GM18520 (cell line): ENCODE data around the gene ABCA1.
"Not testable (repeated sequence)": the region's sequence is repeated elsewhere in the genome, so short reads cannot be mapped to it uniquely, and the experiment has no call there.

Source experiments
- ATAC-seq: cut with Tn5 transposase; IDR thresholded peaks from one replicate; pipeline ENCODE4 v1.9.1; 2021; ENCODE audit not compliant: unreplicated experiment

ABCA1 gene

GRCh38 chr9:104944871-104945270 is 16.9 kb upstream of the ABCA1 start:
- no peak for ATAC-seq

GRCh38 chr9:104944356-104944755 is 16.4 kb upstream of the ABCA1 start:
- no peak for ATAC-seq

DNA sequence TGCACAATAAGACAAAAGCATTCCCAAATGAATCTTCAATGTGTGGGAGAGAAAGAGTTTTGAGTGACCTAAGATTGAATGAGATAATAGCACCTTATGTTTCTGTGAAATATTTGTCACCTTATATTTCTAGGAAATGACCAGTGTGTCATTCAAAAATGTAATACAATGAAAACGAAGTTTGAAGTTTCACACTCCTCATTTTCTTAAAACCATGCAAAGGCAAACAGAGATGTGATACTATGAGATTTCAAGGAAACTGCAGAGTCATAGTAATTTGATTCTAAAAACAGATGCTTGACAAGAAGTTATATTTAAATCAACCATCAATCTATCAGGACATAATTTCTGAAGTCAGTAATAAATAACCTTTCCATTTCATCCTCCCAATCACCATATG is 13.6 kb upstream of the ABCA1 start:
- ATAC-seq = no peak

DNA sequence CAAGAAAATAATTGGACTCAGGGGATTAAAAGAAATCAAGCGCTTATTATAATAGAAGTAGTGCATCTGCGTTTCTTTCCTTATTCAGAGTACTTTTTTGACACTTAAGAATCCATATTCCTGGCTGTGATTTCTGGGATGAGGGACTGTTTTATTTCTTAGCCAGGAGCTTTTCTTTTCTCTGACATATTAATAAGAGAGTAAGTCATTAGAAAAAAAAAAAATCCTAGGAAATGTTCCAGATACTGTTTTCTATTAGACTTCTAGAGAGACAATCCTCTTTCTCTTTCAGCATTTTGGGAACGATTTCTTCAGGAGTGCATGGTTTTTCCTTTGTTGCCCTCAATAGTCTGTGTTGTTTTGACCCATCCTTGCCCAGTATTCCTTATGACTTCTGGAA is 8.3 kb upstream of the ABCA1 start:
- ATAC-seq = no peak

- not testable (repeated sequence) for ATAC-seq
Measured at GRCh38 chr9:104935501-104935810, 7.5 kb upstream of the ABCA1 start.

- ATAC-seq = no peak
Measured at GRCh38 chr9:104934691-104935500, 6.9 kb upstream of the ABCA1 start.

DNA sequence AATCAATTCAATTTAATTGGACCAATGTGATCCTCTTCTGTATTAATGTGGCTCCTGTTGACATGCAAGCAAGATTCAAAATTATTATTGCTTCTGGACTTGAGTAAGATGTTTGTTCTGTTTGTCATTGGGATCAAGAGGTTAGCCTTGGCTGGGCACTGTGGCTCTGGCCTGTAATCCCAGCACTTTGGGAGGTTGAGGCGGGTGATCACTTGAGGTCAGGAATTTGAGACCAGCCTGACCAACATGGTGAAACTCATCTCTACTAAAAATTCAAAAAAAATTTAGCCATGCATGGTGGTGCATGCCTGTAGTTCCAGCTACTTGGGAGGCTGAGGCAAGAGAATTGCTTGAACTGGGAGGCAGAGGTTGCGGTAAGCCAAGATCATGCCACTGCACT is 5.1 kb upstream of the ABCA1 start:
- ATAC-seq = not testable (repeated sequence)

GRCh38 chr9:104931256-104931655 is 3.3 kb upstream of the ABCA1 start:
- no peak for ATAC-seq

DNA sequence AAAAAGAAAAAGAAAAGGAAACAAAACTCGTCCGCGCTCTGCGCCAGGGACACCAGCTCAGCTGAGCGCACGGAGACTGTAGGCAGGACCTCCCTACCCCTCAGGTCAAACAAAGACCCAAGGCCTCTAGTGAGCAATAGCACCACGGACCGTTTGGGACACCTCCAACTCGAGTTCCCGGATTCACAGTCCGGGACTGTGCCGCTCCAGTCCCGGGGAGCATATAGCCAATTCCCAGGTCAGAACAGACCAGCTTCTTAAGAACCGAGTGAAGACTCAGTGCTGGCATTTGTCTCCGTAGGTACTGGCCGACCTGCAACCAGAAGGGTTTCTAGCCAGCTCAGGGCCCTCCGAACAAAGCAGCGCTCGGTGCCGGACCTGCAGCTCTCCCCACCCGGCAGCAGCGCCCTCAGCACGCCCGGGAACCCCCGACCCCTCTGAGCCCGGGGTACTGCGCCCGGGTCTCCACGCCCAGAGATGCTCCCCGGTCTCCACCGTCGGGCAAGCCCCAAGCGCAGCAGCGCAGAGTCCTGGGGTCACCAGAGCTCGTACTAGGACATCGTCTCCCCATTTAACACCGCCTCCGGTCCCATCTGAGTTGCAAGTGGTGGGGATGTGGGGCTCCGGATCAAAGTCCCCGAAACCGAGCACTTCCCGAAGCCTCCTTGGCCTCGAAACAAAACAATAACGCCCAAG is 591 bp downstream of the ABCA1 start:
- ATAC-seq = no peak

GRCh38 chr9:104923740-104924139 is 4.2 kb downstream of the ABCA1 start:
- no peak for ATAC-seq

DNA sequence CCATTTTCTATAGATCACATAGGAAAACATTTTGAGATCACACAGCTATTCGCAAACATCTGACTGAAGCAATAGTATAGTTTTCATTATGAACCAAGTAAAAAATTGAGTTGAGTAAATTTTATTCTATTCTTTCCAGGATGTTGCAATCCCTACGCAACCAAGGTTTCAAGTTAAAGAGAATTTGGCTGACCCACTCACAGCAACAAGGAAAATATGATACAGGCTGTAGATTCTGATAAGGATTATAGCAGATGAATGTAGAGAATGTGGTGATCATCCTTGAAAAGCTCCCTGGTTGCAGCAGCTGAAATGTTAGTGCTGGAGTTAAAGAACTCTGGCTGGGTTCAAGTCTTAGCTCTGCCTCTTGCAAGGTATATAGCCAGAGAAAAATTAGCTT is 4.7 kb downstream of the ABCA1 start:
- ATAC-seq = no peak

DNA sequence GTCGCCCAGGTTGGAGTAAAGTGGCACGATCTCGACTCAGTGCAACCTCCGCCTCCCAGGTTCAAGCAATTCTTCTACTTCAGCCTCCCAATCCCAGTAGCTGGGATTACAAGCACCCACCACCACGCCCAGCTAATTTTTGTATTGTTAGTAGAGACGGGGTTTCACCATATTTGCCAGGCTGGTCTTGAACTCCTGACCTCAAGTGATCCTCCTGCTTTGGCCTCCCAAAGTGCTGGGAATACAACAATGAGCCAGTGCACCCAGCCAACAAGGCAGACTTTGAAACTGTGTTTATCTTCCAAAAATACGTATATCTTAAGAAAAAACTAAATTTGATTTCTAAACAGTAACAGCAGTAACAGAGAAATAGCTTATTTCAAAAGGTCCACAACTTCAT is 5.2 kb downstream of the ABCA1 start:
- ATAC-seq = not testable (repeated sequence)

DNA sequence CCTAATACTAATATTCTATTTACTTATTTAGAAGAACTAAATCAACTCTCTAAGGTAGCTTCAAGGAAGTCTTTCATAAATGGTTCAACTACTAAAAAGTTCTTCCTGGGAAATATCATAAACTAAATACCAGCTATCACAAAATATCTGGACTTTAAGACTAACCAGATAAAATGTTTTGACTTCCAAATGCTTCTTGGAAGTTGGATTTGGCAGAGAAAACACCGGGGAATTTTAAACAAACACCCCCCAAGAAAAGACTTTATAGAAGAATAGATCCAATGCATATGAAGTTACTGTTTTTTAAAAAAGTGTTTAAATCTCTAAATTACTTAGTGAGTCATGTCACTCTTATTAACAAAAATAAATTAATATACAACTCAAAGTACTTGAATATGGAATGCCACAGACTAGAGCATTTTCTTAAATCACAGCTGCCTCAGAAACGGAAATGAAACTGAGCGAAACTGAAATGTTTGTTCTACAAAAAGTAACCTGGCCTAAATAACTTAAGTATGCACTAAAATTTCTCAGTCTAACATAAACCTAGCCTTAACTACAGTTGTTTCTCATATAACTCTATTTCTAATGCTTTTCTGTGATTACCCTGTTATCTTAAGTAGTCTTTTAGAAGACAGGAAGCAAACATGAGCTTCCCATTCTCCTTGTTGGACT is 6.8 kb downstream of the ABCA1 start:
- no peak for ATAC-seq

GRCh38 chr9:104915753-104916152 is 12.2 kb downstream of the ABCA1 start:
- no peak for ATAC-seq

- ATAC-seq = no peak
Measured at GRCh38 chr9:104915049-104915448, 12.9 kb downstream of the ABCA1 start.

- ATAC-seq = no peak
Measured at GRCh38 chr9:104914466-104914865, 13.5 kb downstream of the ABCA1 start.

- ATAC-seq = no peak
Measured at GRCh38 chr9:104912606-104913005, 15.3 kb downstream of the ABCA1 start.

- ATAC-seq = no peak
Measured at GRCh38 chr9:104911032-104911607, 16.8 kb downstream of the ABCA1 start.

DNA sequence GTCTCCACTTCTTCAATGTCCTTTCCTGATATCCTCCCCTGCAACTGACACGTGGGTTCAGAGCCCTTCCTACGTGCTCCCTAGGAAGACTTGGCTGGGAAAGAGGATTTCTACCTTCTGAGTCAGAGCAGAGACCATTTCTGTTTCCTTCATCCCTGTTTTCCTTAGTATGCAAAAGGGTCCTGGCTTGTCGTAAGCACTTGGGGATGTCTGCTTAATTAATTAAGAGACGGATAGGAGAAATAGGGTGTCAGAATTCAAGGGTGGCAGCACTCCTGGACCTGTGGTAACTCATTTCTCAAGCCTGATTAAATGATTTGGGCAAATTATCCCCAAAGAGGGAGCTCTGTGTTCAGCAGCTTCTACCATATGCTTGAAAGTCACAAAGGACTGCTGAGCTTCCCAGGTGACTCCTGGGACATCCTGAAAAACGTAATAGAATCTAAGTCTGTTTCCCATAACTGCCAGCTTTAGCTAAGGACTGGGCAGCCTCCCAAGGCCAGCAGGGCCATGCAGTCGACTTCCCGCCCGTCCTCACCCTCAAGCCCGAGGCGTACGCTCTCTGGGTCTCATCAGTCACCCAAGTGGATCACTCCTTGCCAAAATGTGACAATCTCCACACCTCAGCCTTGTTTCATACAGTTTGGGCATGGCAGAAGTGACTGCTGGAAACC is 20.5 kb downstream of the ABCA1 start:
- ATAC-seq = no peak

- no peak for ATAC-seq
Measured at GRCh38 chr9:104906441-104907277, 21.3 kb downstream of the ABCA1 start.
